Thyroid gland (tissue), 4 donors: ENCODE measurements around the gene FIGNL2. TPM values are rescaled to one million over a fixed set of nuclear protein-coding genes. Genes with fewer than 3 reads are reported as not detected.

Experiments
- DNase-seq, 2 donors: peaks; one replicate each; pipeline ENCODE4 v3.0.0-alpha.2; 2019
- H3K27ac ChIP-seq, 3 donors: fragments of 200-600 bp; sonication (generic); 1 replicate in 2 of 3; 2 replicates in 1 of 3; pipeline ENCODE4 v1.5.1; 2016 to 2019; ENCODE audit warnings: mild to moderate bottlenecking in 1 of 3, moderate library complexity in 1 of 3
- H3K27me3 ChIP-seq: fragments of 200-600 bp; sonication (generic); one replicate; pipeline ENCODE4 v1.5.1; 2019
- H3K36me3 ChIP-seq, 2 donors: fragments of 200-600 bp; sonication (generic); one replicate each; pipeline ENCODE4 v1.5.1; 2016 to 2019
- H3K4me1 ChIP-seq, 2 donors: fragments of 200-600 bp; sonication (generic); one replicate each; pipeline ENCODE4 v1.5.1; 2017 to 2019
- H3K4me3 ChIP-seq, 3 donors: fragments of 200-600 bp; sonication (generic); replicated peaks in 1 of 3; 1 replicate in 2 of 3; 2 replicates in 1 of 3; pipeline ENCODE4 v1.5.1; 2016; ENCODE audit warnings: mild to moderate bottlenecking in 1 of 3
- H3K9me3 ChIP-seq: fragments of 200-600 bp; sonication (generic); one replicate; pipeline ENCODE4 v1.5.1; 2017
- CTCF ChIP-seq, 6 experiments: fragments of 200-600 bp in 3 of 6; fragments of 450-650 bp in 3 of 6; sonication (generic) in 3 of 6; IDR thresholded peaks; one replicate each; pipeline ENCODE4 v1.5.1; 2016 to 2019; ENCODE audit warnings: antibody characterized with exemption in 6 of 6, mild to moderate bottlenecking in 2 of 6, inconsistent platforms in 1 of 6, moderate library complexity in 1 of 6
- POLR2A ChIP-seq, 2 donors: fragments of 450-650 bp; IDR thresholded peaks; one replicate each; pipeline ENCODE4 v1.6.1; 2017; ENCODE audit warnings: antibody characterized with exemption in 2 of 2, mild to moderate bottlenecking in 2 of 2, moderate library complexity in 1 of 2
- WGBS, 2 donors: methylation state at CpG; one replicate each; pipeline ENCODE4 v1.1.5; 2017; 5-methylcytosine and 5-hydroxymethylcytosine counted together
- intact Hi-C: fragments of 100-400 bp; cut with DNase I; formaldehyde crosslinking; loops from one replicate; pipeline ENCODE4 v1.15.1; 2023
- total RNA-seq, 4 donors: library from RNA; depleted of rRNA; stranded (reverse); fragments of >200 nt; gene quantifications; one replicate each; pipeline ENCODE4 v1.2.3, GENCODE V29; 2016

Gene FIGNL2
- total RNA-seq, 4 donors from 2014 or later = 0.45 to 1.6 (median 1.1) TPM

- WGBS, 2 donors = 56 to 59% methylated on average over 8 of the region's 8 CpGs
- H3K9me3 ChIP-seq = no peaks in the 10 kb centered on the region
- DNase-seq = no peak
- no peak overlapping the region for H3K27ac ChIP-seq
- H3K4me3 ChIP-seq = no peak overlapping the region
- no peaks in the 10 kb centered on the region for H3K36me3 ChIP-seq
- peaks cover 7% of the 10 kb centered on the region for H3K27me3 ChIP-seq
- intact Hi-C loops = no loop called here
- H3K4me1 ChIP-seq = peaks cover 7 to 8% of the 10 kb centered on the region in 2 donors
- TF ChIP-seq POLR2A (IDR thresholded peaks at IDR 0.05) = no peak
- TF ChIP-seq CTCF (IDR thresholded peaks at IDR 0.05) = no peak
These were observed 25.5 kb upstream of the FIGNL2 start for GRCh38 chr12:51874000-51874399.

- Histone ChIP-seq H3K36me3 (no peaks in the 10 kb centered on the region), H3K27ac (no peak overlapping the region), H3K9me3 (no peaks in the 10 kb centered on the region), H3K4me1 (peaks cover 11 to 12% of the 10 kb centered on the region in 2 donors), H3K27me3 (peaks cover 10% of the 10 kb centered on the region), H3K4me3 (no peak overlapping the region)
- intact Hi-C loops = no loop called here
- 81 to 84% methylated on average over 7 to 8 of the region's 8 CpGs for WGBS, 2 donors
- TF ChIP-seq POLR2A (IDR thresholded peaks at IDR 0.05) = no peak
- TF ChIP-seq CTCF (IDR thresholded peaks at IDR 0.05) = no peak
- DNase-seq = no peak
These were observed 24.9 kb upstream of the FIGNL2 start for GRCh38 chr12:51873251-51873994.

GRCh38 chr12:51872689-51872981, 24.1 kb upstream of the FIGNL2 start:
- DNase-seq = no peak
- Histone ChIP-seq H3K36me3 (no peaks in the 10 kb centered on the region), H3K27me3 (peaks cover 10% of the 10 kb centered on the region), H3K9me3 (no peaks in the 10 kb centered on the region), H3K27ac (no peak overlapping the region), H3K4me1 (peaks cover 11 to 12% of the 10 kb centered on the region in 2 donors), H3K4me3 (no peak overlapping the region)
- TF ChIP-seq POLR2A (IDR thresholded peaks at IDR 0.05) = no peak
- no peak for TF ChIP-seq CTCF (IDR thresholded peaks at IDR 0.05)
- WGBS, 2 donors = 96% methylated on average over 3 of the region's 3 CpGs
- intact Hi-C loops = no loop called here

- Histone ChIP-seq H3K27ac (no peak overlapping the region), H3K4me3 (no peak overlapping the region), H3K27me3 (peaks cover 10% of the 10 kb centered on the region), H3K4me1 (peaks cover 11 to 12% of the 10 kb centered on the region in 2 donors), H3K36me3 (no peaks in the 10 kb centered on the region), H3K9me3 (no peaks in the 10 kb centered on the region)
- no peak for DNase-seq
- intact Hi-C loops = no loop called here
- no peak for TF ChIP-seq CTCF (IDR thresholded peaks at IDR 0.05)
- no peak for TF ChIP-seq POLR2A (IDR thresholded peaks at IDR 0.05)
- WGBS, 2 donors = 85 to 87% methylated on average over 17 of the region's 17 CpGs
These were observed 23.6 kb upstream of the FIGNL2 start for GRCh38 chr12:51871918-51872688.

GRCh38 chr12:51871126-51871525, 22.6 kb upstream of the FIGNL2 start:
- Histone ChIP-seq H3K27ac (no peak overlapping the region), H3K36me3 (no peaks in the 10 kb centered on the region), H3K4me3 (no peak overlapping the region), H3K9me3 (no peaks in the 10 kb centered on the region), H3K4me1 (peaks cover 11 to 12% of the 10 kb centered on the region in 2 donors), H3K27me3 (peaks cover 10% of the 10 kb centered on the region)
- 79 to 91% methylated on average over 5 to 6 of the region's 6 CpGs for WGBS, 2 donors
- intact Hi-C loops = no loop called here
- DNase-seq = no peak
- no peak for TF ChIP-seq POLR2A (IDR thresholded peaks at IDR 0.05)
- TF ChIP-seq CTCF (IDR thresholded peaks at IDR 0.05) = no peak
